Measurements from ENCODE around the gene NYNRIN. TPM values are rescaled to one million over a fixed set of nuclear protein-coding genes. Genes with fewer than 3 reads are reported as not detected.

Gene NYNRIN
- total and polyA plus RNA-seq, 2 of the 4 experiments (the other 2 are of a cell fraction), result 2.2 to 5.4 TPM

DNA sequence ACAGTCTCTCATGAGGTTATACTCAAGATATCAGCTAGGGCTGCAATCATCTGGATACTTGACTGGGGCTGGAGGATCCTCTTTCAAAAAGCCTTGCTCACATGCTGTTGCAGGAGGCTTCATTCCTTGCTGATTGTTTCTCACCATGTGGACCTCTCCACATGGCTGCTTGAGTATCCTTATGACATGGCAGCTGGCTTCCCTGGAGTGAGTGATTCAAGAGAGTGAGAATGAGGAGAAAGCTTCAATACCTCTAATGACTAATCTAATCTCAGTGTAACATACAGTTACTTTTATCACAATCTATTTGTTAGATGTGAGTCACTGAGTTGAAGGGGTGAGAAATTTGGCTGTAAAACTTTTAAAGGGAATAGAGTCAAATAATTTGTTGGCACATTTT, 58.2 kb downstream of the NYNRIN start:
- ChIA-PET CTCF (no interaction called here), POLR2A (ENCODE audit: unreplicated experiment) (no interaction called here)
- no peak overlapping the region for H3K18ac ChIP-seq (ENCODE audit: low read depth, low read length)
- no peak for TF ChIP-seq NFE2L2 (IDR thresholded peaks at IDR 0.05; ENCODE audit: low read depth, low read length)
- TF ChIP-seq MXI1 (IDR thresholded peaks at IDR 0.05; ENCODE audit: borderline replicate concordance, low read depth, low read length), result no peak
- no peak for TF ChIP-seq CHD1 (IDR thresholded peaks at IDR 0.05; ENCODE audit: low read depth, low read length)
- TF ChIP-seq, protein P1, sequence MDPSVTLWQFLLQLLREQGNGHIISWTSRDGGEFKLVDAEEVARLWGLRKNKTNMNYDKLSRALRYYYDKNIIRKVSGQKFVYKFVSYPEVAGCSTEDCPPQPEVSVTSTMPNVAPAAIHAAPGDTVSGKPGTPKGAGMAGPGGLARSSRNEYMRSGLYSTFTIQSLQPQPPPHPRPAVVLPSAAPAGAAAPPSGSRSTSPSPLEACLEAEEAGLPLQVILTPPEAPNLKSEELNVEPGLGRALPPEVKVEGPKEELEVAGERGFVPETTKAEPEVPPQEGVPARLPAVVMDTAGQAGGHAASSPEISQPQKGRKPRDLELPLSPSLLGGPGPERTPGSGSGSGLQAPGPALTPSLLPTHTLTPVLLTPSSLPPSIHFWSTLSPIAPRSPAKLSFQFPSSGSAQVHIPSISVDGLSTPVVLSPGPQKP (IDR thresholded peaks at IDR 0.05; ENCODE audit: borderline replicate concordance, low read depth, low read length), result no peak
- TF ChIP-seq CEBPB (IDR thresholded peaks at IDR 0.05; ENCODE audit: low read depth, low read length), result no peak
- TF ChIP-seq, protein P2, sequence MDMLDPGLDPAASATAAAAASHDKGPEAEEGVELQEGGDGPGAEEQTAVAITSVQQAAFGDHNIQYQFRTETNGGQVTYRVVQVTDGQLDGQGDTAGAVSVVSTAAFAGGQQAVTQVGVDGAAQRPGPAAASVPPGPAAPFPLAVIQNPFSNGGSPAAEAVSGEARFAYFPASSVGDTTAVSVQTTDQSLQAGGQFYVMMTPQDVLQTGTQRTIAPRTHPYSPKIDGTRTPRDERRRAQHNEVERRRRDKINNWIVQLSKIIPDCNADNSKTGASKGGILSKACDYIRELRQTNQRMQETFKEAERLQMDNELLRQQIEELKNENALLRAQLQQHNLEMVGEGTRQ (IDR thresholded peaks at IDR 0.05; ENCODE audit: low read depth, low read length), result no peak
- TF ChIP-seq SMC3 (IDR thresholded peaks at IDR 0.05; ENCODE audit: low read depth, low read length), result no peak
- no peaks in the 10 kb centered on the region for H3K36me3 ChIP-seq (ENCODE audit: control insufficient read depth, insufficient read depth, low read length)
- no peak overlapping the region for H3K9ac ChIP-seq (ENCODE audit: low read depth, low read length)
- H4K8ac ChIP-seq (ENCODE audit: low read depth in 2 of 2, low read length in 2 of 2), result no peak overlapping the region
- no peak overlapping the region for H3K4ac ChIP-seq (ENCODE audit: low read depth, low read length)
- DNase-seq (no peak), ATAC-seq (ENCODE audit: low read depth) (no peak)
- no peak overlapping the region for H3K56ac ChIP-seq (ENCODE audit: extremely low read depth, insufficient read depth, low read length)
- H3K23ac ChIP-seq (ENCODE audit: low read depth, low read length), result no peak overlapping the region
- H3K14ac ChIP-seq (replicated peaks; ENCODE audit: low read depth, low read length), result no peak overlapping the region
- in situ Hi-C loops (cut with MboI; ENCODE audit: low sequenced_read_pairs), result no loop called here
- no peak overlapping the region for H2AK9ac ChIP-seq (replicated peaks; ENCODE audit: low read depth, low read length, poor library complexity)
- no TSS peak for BruUV-seq (replicated peaks)
- no peak overlapping the region for H4K91ac ChIP-seq (ENCODE audit: insufficient read depth, low read depth, low read length)
- no peak overlapping the region for H2BK120ac ChIP-seq (ENCODE audit: low read depth, low read length)
- no peak overlapping the region for H3K27ac ChIP-seq (ENCODE audit: insufficient read depth, low read length)
- no peak overlapping the region for H3K4me3 ChIP-seq (ENCODE audit: insufficient read depth, low read depth, low read length)
- H4K20me1 ChIP-seq (ENCODE audit: insufficient read depth, low read length), result no peaks in the 10 kb centered on the region
- H3K4me1 ChIP-seq (ENCODE audit: control insufficient read depth, insufficient read depth, low read length), result no peaks in the 10 kb centered on the region
- H2AK5ac ChIP-seq (ENCODE audit: low read depth, low read length), result no peak overlapping the region
- H4K5ac ChIP-seq (ENCODE audit: low read depth, low read length), result no peak overlapping the region
- no peak overlapping the region for H2BK5ac ChIP-seq (ENCODE audit: low read depth, low read length, poor library complexity, severe bottlenecking)
- no peaks in the 10 kb centered on the region for H3K27me3 ChIP-seq (ENCODE audit: control insufficient read depth, insufficient read depth, low read length)
- H2BK15ac ChIP-seq (ENCODE audit: low read depth, low read length), result no peak overlapping the region
- dilution Hi-C loops (cut with HindIII; ENCODE audit: low sequenced_read_pairs, unreplicated experiment), result no loop called here
- no peaks in the 10 kb centered on the region for H3K79me1 ChIP-seq (ENCODE audit: low read depth in 1 of 2, low read length in 2 of 2)
- H2AFZ ChIP-seq (replicated peaks; ENCODE audit: low read length, poor library complexity), result no peak overlapping the region
- intact Hi-C loops (cut with micrococcal nuclease), result no loop called here
- H3K9me3 ChIP-seq (ENCODE audit: control insufficient read depth, insufficient read depth, low read length), result 0 out of 2 replicates have a peak, but pooled peaks cover 2% of the 10 kb centered on the region
- no peaks in the 10 kb centered on the region for H3K9me1 ChIP-seq (ENCODE audit: insufficient read depth, low read length)
- H3K4me2 ChIP-seq (ENCODE audit: low read depth, low read length), result no peak overlapping the region
- no peak overlapping the region for H2BK20ac ChIP-seq (ENCODE audit: low read depth, low read length)

All from IMR-90 (cell line).